Measurements from ENCODE around the gene PPP1R15A. TPM values are rescaled to one million over a fixed set of nuclear protein-coding genes. Genes with fewer than 3 reads are reported as not detected.
"Not testable (repeated sequence)": the region's sequence is repeated elsewhere in the genome, so short reads cannot be mapped to it uniquely, and the experiment has no call there.

PPP1R15A gene
- total RNA-seq, 4 donors from 2014 or later = 81.0 to 171 (median 101) TPM

DNA sequence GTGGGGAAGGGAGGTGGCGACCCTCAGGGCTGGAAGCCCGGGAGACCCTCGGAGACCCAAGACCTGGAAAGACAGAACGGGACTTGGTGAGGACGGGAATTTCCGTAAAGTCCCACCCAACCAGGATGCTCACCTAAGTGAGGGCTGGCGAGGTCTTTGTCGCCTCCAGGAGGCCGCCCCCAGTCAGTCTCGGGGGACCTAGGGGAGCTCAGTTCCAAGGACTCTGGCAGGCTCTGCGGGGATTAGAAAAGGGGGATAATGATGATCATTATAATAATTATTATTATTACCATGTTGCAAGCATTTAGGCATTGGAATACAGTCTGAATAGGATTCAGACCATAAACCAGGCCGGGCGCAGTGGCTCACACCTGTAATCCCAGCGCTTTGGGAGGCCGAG lies 26.8 kb upstream of the PPP1R15A start:
- H3K27me3 ChIP-seq = no peaks in the 10 kb centered on the region
- H3K4me1 ChIP-seq = peaks cover 0 to 6% (median 0%) of the 10 kb centered on the region in 4 donors
- H3K9me3 ChIP-seq = no peaks in the 10 kb centered on the region
- DNase-seq (ENCODE audit: low spot score in 2 of 2) = no peak
- TF ChIP-seq EP300 (IDR thresholded peaks at IDR 0.05) (no peak), POLR2A (IDR thresholded peaks at IDR 0.05) (no peak)
- TF ChIP-seq, protein P1, sequence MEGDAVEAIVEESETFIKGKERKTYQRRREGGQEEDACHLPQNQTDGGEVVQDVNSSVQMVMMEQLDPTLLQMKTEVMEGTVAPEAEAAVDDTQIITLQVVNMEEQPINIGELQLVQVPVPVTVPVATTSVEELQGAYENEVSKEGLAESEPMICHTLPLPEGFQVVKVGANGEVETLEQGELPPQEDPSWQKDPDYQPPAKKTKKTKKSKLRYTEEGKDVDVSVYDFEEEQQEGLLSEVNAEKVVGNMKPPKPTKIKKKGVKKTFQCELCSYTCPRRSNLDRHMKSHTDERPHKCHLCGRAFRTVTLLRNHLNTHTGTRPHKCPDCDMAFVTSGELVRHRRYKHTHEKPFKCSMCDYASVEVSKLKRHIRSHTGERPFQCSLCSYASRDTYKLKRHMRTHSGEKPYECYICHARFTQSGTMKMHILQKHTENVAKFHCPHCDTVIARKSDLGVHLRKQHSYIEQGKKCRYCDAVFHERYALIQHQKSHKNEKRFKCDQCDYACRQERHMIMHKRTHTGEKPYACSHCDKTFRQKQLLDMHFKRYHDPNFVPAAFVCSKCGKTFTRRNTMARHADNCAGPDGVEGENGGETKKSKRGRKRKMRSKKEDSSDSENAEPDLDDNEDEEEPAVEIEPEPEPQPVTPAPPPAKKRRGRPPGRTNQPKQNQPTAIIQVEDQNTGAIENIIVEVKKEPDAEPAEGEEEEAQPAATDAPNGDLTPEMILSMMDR (IDR thresholded peaks at IDR 0.05) = no peak
- peaks cover 0 to 86% (median 0%) of the 10 kb centered on the region in 3 donors for H3K36me3 ChIP-seq
- H3K4me3 ChIP-seq = no peak overlapping the region
- 87 to 94% methylated on average over 15 of the region's 15 CpGs for WGBS, 2 donors
- no peak overlapping the region for H3K27ac ChIP-seq

GRCh38 chr19:48846659-48847058 lies 25.6 kb upstream of the PPP1R15A start:
- peaks cover 0 to 86% (median 0%) of the 10 kb centered on the region in 3 donors for H3K36me3 ChIP-seq
- WGBS, 2 donors = 89 to 94% methylated on average over 3 of the region's 3 CpGs
- H3K27me3 ChIP-seq; DNase-seq (ENCODE audit: low spot score in 2 of 2); H3K9me3 ChIP-seq; H3K27ac ChIP-seq; H3K4me3 ChIP-seq; H3K4me1 ChIP-seq: not testable (repeated sequence)

DNA sequence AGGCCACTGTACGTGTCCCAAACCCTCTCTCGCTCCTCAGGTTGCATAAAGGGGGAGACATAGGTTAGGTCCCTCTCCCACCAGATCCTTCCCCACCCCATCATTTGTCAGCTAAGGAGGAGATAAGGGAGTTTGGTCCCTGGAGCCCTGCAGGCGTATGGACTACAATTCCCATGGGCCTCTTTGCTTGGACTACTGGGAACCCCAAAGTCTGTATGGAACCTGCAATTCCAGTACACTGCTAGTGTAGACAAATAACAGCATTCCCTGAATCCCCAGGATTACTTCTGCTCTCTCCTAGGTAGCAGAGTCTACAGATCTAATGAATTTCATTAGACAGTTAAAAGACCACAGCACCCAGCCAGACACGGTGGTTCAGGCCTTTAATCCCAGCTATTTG lies 19.9 kb upstream of the PPP1R15A start:
- no peak for DNase-seq (ENCODE audit: low spot score in 2 of 2)
- Histone ChIP-seq H3K27ac (peak overlapping the region in 2 of 4 donors; percentile 10 to 26), H3K4me1 (no peaks in the 10 kb centered on the region), H3K9me3 (no peaks in the 10 kb centered on the region), H3K36me3 (peaks cover 0 to 73% (median 3%) of the 10 kb centered on the region in 3 donors), H3K27me3 (no peaks in the 10 kb centered on the region), H3K4me3 (no peak overlapping the region)
- no peak for TF ChIP-seq EP300 (IDR thresholded peaks at IDR 0.05)
- no peak for TF ChIP-seq POLR2A (IDR thresholded peaks at IDR 0.05)
- TF ChIP-seq, protein P1 (IDR thresholded peaks at IDR 0.05) = no peak
- WGBS, 2 donors = 73 to 84% methylated on average over 4 of the region's 4 CpGs

DNA sequence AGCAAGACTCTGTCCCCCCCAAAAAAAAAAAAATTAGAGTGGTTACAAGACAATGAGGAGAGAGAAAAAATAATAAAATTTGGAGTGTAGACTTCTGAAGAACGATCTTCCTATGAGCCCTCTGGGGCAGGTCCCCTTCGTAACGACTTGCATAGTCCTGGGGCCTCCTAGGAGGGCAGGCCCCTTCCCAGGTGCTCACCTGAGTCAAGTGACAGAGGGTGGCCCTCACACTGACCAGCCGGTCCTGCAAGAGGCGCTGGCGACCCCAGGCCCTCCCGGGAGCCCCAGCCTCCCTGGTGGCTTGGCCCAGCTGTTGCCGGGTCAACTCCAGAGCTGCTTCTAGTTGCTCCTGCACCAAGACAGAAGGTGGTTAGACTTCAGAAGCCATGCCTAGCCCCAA lies 18.7 kb upstream of the PPP1R15A start:
- 84% methylated on average over 8 of the region's 8 CpGs for WGBS, 2 donors

GRCh38 chr19:48854103-48854502 lies 18.1 kb upstream of the PPP1R15A start:
- TF ChIP-seq, protein P1 (IDR thresholded peaks at IDR 0.05) = no peak
- TF ChIP-seq POLR2A (IDR thresholded peaks at IDR 0.05) (no peak), EP300 (IDR thresholded peaks at IDR 0.05) (no peak)
- peaks cover 0 to 9% (median 0%) of the 10 kb centered on the region in 4 donors for H3K4me1 ChIP-seq
- no peak overlapping the region for H3K4me3 ChIP-seq
- WGBS, 2 donors = 81 to 82% methylated on average over 7 of the region's 7 CpGs
- H3K36me3 ChIP-seq = peaks cover 0 to 70% (median 3%) of the 10 kb centered on the region in 3 donors
- H3K27me3 ChIP-seq = no peaks in the 10 kb centered on the region
- no peaks in the 10 kb centered on the region for H3K9me3 ChIP-seq
- no peak for DNase-seq (ENCODE audit: low spot score in 2 of 2)
- peak overlapping the region in 1 of 4 donors; percentile 14 for H3K27ac ChIP-seq

More for the DNA sequence above, 18.7 kb upstream of the PPP1R15A start:
- no peak for DNase-seq (ENCODE audit: low spot score in 2 of 2)
- H3K27ac ChIP-seq = peak overlapping the region in 1 of 4 donors; percentile 14
- peaks cover 0 to 70% (median 3%) of the 10 kb centered on the region in 3 donors for H3K36me3 ChIP-seq
- no peaks in the 10 kb centered on the region for H3K27me3 ChIP-seq
- H3K9me3 ChIP-seq = no peaks in the 10 kb centered on the region
- H3K4me1 ChIP-seq = peaks cover 0 to 3% (median 0%) of the 10 kb centered on the region in 4 donors
- TF ChIP-seq, protein P1 (IDR thresholded peaks at IDR 0.05) = no peak
- TF ChIP-seq EP300 (IDR thresholded peaks at IDR 0.05) = no peak
- no peak for TF ChIP-seq POLR2A (IDR thresholded peaks at IDR 0.05)
- H3K4me3 ChIP-seq = no peak overlapping the region

DNA sequence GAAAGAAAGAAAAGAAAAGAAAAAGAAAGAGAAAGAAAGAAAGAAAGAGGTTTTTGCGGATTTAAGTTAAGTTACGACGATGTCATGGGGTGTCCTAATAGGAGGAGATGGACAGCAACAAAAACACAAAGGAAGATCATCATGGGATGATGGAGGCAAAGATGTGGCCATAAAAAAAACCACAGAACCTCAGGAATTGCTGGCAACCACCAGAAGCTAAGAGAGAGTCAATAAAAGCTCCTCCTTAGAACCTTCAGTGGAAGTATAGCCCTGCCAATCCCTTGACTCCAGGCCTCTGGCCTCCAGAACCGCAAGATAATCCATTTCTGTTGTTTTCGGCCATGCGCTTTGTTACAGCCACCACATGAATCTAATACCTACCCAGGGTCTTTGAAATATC lies 15.3 kb upstream of the PPP1R15A start:
- H3K9me3 ChIP-seq = no peaks in the 10 kb centered on the region
- 75 to 93% methylated on average over 6 of the region's 6 CpGs for WGBS, 2 donors
- TF ChIP-seq POLR2A (IDR thresholded peaks at IDR 0.05) (no peak), EP300 (IDR thresholded peaks at IDR 0.05) (no peak)
- TF ChIP-seq, protein P1 (IDR thresholded peaks at IDR 0.05) = no peak
- peaks cover 0 to 70% (median 3%) of the 10 kb centered on the region in 3 donors for H3K36me3 ChIP-seq
- peak overlapping the region in 1 of 4 donors; percentile 47 for H3K27ac ChIP-seq
- no peak for DNase-seq (ENCODE audit: low spot score in 2 of 2)
- H3K27me3 ChIP-seq = no peaks in the 10 kb centered on the region
- no peak overlapping the region for H3K4me3 ChIP-seq
- peaks cover 0 to 33% (median 0%) of the 10 kb centered on the region in 4 donors for H3K4me1 ChIP-seq

Measured in tibial nerve (tissue), 4 donors.